B cell (primary cell): ENCODE results near the gene CDKN1C. TPM values are rescaled to one million over a fixed set of nuclear protein-coding genes. Genes with fewer than 3 reads are reported as not detected.

ENCODE experiments used
- ATAC-seq: fragments of 200-7000 bp; cut with Tn5 transposase; one replicate; pipeline ENCODE4 v1.10.0; 2021; ENCODE audit warnings: low read depth, mild to moderate bottlenecking, moderate number of reproducible peaks, moderate library complexity
- CTCF ChIA-PET: fragments of 350-600 bp; sonication (Branson Sonifier 250); formaldehyde crosslinking; loops from one replicate; lab custom pipeline; 2021; ENCODE audit warnings: antibody characterized with exemption, inconsistent platforms; lab: Charles Lee
- POLR2A ChIA-PET: fragments of 350-600 bp; sonication (Branson Sonifier 250); formaldehyde crosslinking; loops from one replicate; lab custom pipeline; 2021; ENCODE audit warnings: antibody characterized with exemption; lab: Charles Lee
- DNase-seq: peaks from one replicate; pipeline ENCODE4 v3.0.0; 2013
- H2AFZ ChIP-seq: 2 replicates; pipeline ENCODE4 v1.6.1; 2012; ENCODE audit warnings: mild to moderate bottlenecking, low read depth, low read length; ENCODE audit not compliant: insufficient read depth, poor library complexity, severe bottlenecking
- H3K27ac ChIP-seq, 2 donors: 1 replicate in 1 of 2; 2 replicates in 1 of 2; pipeline ENCODE4 v1.5.1; 2012 to 2013; ENCODE audit warnings: low read length in 2 of 2, mild to moderate bottlenecking in 2 of 2, moderate library complexity in 1 of 2
- H3K27me3 ChIP-seq, 4 experiments: fragments of 200-600 bp in 1 of 4; sonication (generic) in 1 of 4; replicated peaks in 1 of 4; 1 replicate in 2 of 4; 2 replicates in 2 of 4; pipeline versions ENCODE4 v1.6.1 to v1.7.0; 2013 to 2016; ENCODE audit warnings: low read length in 3 of 4, mild to moderate bottlenecking in 2 of 4, mixed read lengths in 1 of 4, moderate library complexity in 1 of 4; ENCODE audit not compliant: insufficient read depth in 4 of 4, control insufficient read depth in 3 of 4; ENCODE audit errors: control extremely low read depth in 1 of 4
- H3K36me3 ChIP-seq, 2 experiments: replicated peaks in 1 of 2; 1 replicate in 1 of 2; 2 replicates in 1 of 2; pipeline versions ENCODE4 v1.6.1 to v1.7.1; 2013; ENCODE audit warnings: low read length in 1 of 2; ENCODE audit not compliant: insufficient read depth in 2 of 2, control insufficient read depth in 1 of 2; ENCODE audit errors: control extremely low read depth in 1 of 2, extremely low read depth in 1 of 2
- H3K4me1 ChIP-seq, 2 donors: fragments of 200-600 bp in 1 of 2; sonication (generic) in 1 of 2; 1 replicate in 1 of 2; 2 replicates in 1 of 2; pipeline versions ENCODE4 v1.5.1 to v1.6.1; 2013 to 2017; ENCODE audit warnings: low read length in 2 of 2; ENCODE audit not compliant: control insufficient read depth in 2 of 2, insufficient read depth in 2 of 2
- H3K4me2 ChIP-seq: replicated peaks from 2 replicates; pipeline ENCODE3; 2012; ENCODE audit warnings: mild to moderate bottlenecking, low read depth, low read length; ENCODE audit not compliant: poor library complexity, severe bottlenecking
- H3K4me3 ChIP-seq, 5 experiments: fragments of 200-600 bp in 1 of 5; sonication (generic) in 1 of 5; 1 replicate in 3 of 5; 2 replicates in 2 of 5; pipeline versions ENCODE4 v1.5.1 to v1.7.0; 2011 to 2016; ENCODE audit warnings: low read length in 4 of 5, mild to moderate bottlenecking in 4 of 5, low read depth in 2 of 5, control low read depth in 1 of 5, moderate library complexity in 1 of 5; ENCODE audit not compliant: insufficient read depth in 1 of 5; ENCODE audit errors: control extremely low read depth in 1 of 5, extremely low read depth in 1 of 5
- H3K79me2 ChIP-seq: fragments of 200-600 bp; sonication (generic); one replicate; pipeline ENCODE4 v1.6.0; 2016; ENCODE audit warnings: low read length; ENCODE audit not compliant: control insufficient read depth, insufficient read depth
- H3K9ac ChIP-seq: fragments of 200-600 bp; sonication (generic); 2 replicates; pipeline ENCODE4 v1.6.1; 2017; ENCODE audit warnings: mild to moderate bottlenecking, low read length, moderate library complexity
- H3K9me3 ChIP-seq, 3 donors: one replicate each; pipeline versions ENCODE4 v1.6.1 to v1.7.1; 2013; ENCODE audit warnings: low read length in 2 of 3; ENCODE audit not compliant: control insufficient read depth in 2 of 3, insufficient read depth in 1 of 3; ENCODE audit errors: control extremely low read depth in 1 of 3
- H4K20me1 ChIP-seq: 2 replicates; pipeline ENCODE4 v1.6.0; 2012; ENCODE audit warnings: mild to moderate bottlenecking, low read length; ENCODE audit not compliant: insufficient read depth, control insufficient read depth, poor library complexity, severe bottlenecking
- H3K27ac Mint-ChIP-seq: one replicate; pipeline ENCODE4 v1.8.0; 2021; ENCODE audit warnings: mixed read lengths
- H3K27me3 Mint-ChIP-seq: one replicate; pipeline ENCODE4 v1.8.0; 2021; ENCODE audit warnings: mixed read lengths
- H3K4me1 Mint-ChIP-seq: one replicate; pipeline ENCODE4 v1.8.0; 2021; ENCODE audit warnings: mixed read lengths
- H3K4me3 Mint-ChIP-seq: one replicate; pipeline ENCODE4 v1.8.0; 2021; ENCODE audit warnings: mixed read lengths
- H3K9me3 Mint-ChIP-seq: one replicate; pipeline ENCODE4 v1.8.0; 2022; ENCODE audit warnings: mixed read lengths; ENCODE audit not compliant: insufficient read depth
- EZH2 ChIP-seq: IDR thresholded peaks from 2 replicates; pipeline ENCODE4 v1.6.1; 2012; ENCODE audit warnings: borderline replicate concordance, low read depth, mild to moderate bottlenecking, moderate library complexity, low read length; ENCODE audit not compliant: insufficient read depth, poor library complexity, severe bottlenecking
- WGBS: methylation state at CpG from one replicate; pipeline ENCODE4 v1.1.5; 2013; ENCODE audit warnings: missing lambda C conversion rate; ENCODE audit not compliant: insufficient coverage; 5-methylcytosine and 5-hydroxymethylcytosine counted together
- intact Hi-C: fragments of 100-400 bp; cut with micrococcal nuclease; formaldehyde crosslinking; loops from one replicate; pipeline ENCODE4 v1.10.0; 2022
- polyA plus RNA-seq: library from polyadenylated mRNA; depleted of rRNA; stranded (reverse); fragments of >200 nt; gene quantifications from 2 replicates; pipeline ENCODE4 v1.2.3, GENCODE V29; 2012
- total RNA-seq, 2 donors: library from RNA; stranded (reverse); fragments of 120-200 nt in 1 of 2; gene quantifications; 1 replicate in 1 of 2; 2 replicates in 1 of 2; pipeline versions ENCODE4 v1.2.3 to v1.2.4, GENCODE V29; 2013 to 2022
- TF ChIP-seq, protein P1 (sequence below): fragments of 200-600 bp; IDR thresholded peaks from one replicate; pipeline ENCODE4 v1.8.0; 2022; ENCODE audit warnings: antibody characterized with exemption, mild to moderate bottlenecking

The CDKN1C gene
- total and polyA plus RNA-seq, 2 donors (not counting 1 experiment from before 2014, with no cell fraction given) = 0.58 to 8.0 TPM

DNA sequence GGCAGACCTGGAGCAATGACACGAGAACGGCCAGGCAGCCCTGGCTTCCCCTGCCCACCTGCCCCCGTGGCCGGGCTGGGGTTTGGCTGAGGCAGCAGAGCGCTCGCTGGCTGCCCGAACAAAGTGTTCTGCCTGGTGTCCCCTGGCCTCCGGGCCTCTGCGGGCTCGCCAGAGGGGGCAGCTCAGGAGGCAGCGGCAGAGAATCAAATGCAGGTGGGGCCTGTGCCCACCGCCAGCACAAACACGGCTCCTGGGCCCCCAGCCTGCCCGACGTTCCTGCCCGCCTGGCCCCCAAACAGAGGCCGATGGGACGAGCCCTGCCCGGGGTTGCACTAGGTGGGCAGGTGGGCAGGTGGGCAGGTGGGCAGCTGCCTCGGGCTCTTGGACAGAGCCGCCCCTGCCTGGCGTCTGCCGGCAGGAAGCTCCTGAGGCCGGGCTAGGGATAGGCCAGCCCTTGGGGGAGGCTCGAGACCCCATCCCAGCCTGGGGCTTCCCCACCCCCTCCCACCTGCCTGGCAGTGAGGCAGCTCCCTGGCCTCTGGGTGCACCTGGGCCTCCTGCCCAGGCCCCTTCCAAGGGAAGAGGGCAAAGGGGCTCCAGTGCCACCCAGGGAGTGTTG lies 46.8 kb downstream of the CDKN1C start:
- TF ChIP-seq EZH2 = no peak
- TF ChIP-seq, protein P1, sequence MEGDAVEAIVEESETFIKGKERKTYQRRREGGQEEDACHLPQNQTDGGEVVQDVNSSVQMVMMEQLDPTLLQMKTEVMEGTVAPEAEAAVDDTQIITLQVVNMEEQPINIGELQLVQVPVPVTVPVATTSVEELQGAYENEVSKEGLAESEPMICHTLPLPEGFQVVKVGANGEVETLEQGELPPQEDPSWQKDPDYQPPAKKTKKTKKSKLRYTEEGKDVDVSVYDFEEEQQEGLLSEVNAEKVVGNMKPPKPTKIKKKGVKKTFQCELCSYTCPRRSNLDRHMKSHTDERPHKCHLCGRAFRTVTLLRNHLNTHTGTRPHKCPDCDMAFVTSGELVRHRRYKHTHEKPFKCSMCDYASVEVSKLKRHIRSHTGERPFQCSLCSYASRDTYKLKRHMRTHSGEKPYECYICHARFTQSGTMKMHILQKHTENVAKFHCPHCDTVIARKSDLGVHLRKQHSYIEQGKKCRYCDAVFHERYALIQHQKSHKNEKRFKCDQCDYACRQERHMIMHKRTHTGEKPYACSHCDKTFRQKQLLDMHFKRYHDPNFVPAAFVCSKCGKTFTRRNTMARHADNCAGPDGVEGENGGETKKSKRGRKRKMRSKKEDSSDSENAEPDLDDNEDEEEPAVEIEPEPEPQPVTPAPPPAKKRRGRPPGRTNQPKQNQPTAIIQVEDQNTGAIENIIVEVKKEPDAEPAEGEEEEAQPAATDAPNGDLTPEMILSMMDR = no peak
- no peak for ATAC-seq
- POLR2A ChIA-PET = no interaction called here
- Mint-ChIP-seq H3K9me3 (no peaks in the 10 kb centered on the region), H3K4me1 (no peaks in the 10 kb centered on the region), H3K4me3 (no peak overlapping the region), H3K27me3 (no peaks in the 10 kb centered on the region), H3K27ac (no peak overlapping the region)
- H3K4me2 ChIP-seq = no peak overlapping the region
- no peaks in the 10 kb centered on the region for H4K20me1 ChIP-seq
- no peaks in the 10 kb centered on the region for H3K79me2 ChIP-seq
- CTCF ChIA-PET = no interaction called here
- 91% methylated on average over 22 of the region's 25 CpGs for WGBS
- H2AFZ ChIP-seq = no peak overlapping the region
- DNase-seq = no peak
- H3K36me3 ChIP-seq = no peaks in the 10 kb centered on the region
- H3K27me3 ChIP-seq = no peaks in the 10 kb centered on the region
- no peaks in the 10 kb centered on the region for H3K4me1 ChIP-seq
- no peak overlapping the region for H3K9ac ChIP-seq
- H3K9me3 ChIP-seq = no peaks in the 10 kb centered on the region
- H3K27ac ChIP-seq = no peak overlapping the region
- intact Hi-C loops = no loop called here
- H3K4me3 ChIP-seq = no peak overlapping the region

DNA sequence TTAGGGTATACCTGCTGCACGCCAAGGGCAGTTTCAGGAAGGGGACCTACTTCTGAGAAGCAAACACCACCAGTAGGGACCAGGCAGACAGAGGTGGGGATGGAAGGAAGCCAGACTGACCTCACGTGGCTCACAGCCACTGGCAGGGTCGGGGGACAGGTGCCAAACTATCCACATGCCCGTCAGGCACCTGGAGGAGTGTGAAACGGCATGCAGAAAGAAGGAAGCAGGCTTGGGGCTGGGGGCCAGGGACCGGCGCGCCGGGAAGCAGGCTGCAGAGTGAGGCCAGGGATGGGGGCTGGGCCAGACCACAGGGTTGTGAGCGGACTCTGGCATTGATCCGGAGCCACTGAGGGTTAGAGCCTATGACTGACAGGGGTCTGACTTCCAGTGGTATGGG lies 47.5 kb downstream of the CDKN1C start:
- H3K9ac ChIP-seq = no peak overlapping the region
- WGBS = 52% methylated on average over 11 of the region's 11 CpGs
- ChIA-PET POLR2A (no interaction called here), CTCF (no interaction called here)
- Mint-ChIP-seq H3K9me3 (no peaks in the 10 kb centered on the region), H3K27me3 (no peaks in the 10 kb centered on the region), H3K27ac (no peak overlapping the region), H3K4me1 (no peaks in the 10 kb centered on the region), H3K4me3 (no peak overlapping the region)
- TF ChIP-seq, protein P1 = no peak
- TF ChIP-seq EZH2 = no peak
- no peak overlapping the region for H3K27ac ChIP-seq
- DNase-seq = no peak
- no peaks in the 10 kb centered on the region for H3K9me3 ChIP-seq
- H3K79me2 ChIP-seq = no peaks in the 10 kb centered on the region
- H3K4me2 ChIP-seq = no peak overlapping the region
- H3K4me1 ChIP-seq = no peaks in the 10 kb centered on the region
- no peak for ATAC-seq
- H3K36me3 ChIP-seq = no peaks in the 10 kb centered on the region
- H3K27me3 ChIP-seq = no peaks in the 10 kb centered on the region
- no peak overlapping the region for H2AFZ ChIP-seq
- H4K20me1 ChIP-seq = no peaks in the 10 kb centered on the region
- no peak overlapping the region for H3K4me3 ChIP-seq
- intact Hi-C loops = no loop called here
